ENCODE measurements around the gene OBSL1. TPM values are rescaled to one million over a fixed set of nuclear protein-coding genes. Genes with fewer than 3 reads are reported as not detected.
A peak's percentile ranks its signal among the peaks of the same experiment; 100 is the strongest.

OBSL1 gene
- total RNA-seq, 1 donor from 2014 or later: 87.2 TPM

- H3K9ac ChIP-seq (ENCODE audit: low read depth in 1 of 3, low read length in 3 of 3): no peak overlapping the region
- H3K27ac ChIP-seq (ENCODE audit: low read depth, low read length): no peak overlapping the region
- no peaks in the 10 kb centered on the region for H3K9me3 ChIP-seq (ENCODE audit: control insufficient read depth in 3 of 3, low read length in 3 of 3)
- H3K4me1 ChIP-seq (ENCODE audit: control insufficient read depth in 3 of 3, insufficient read depth in 3 of 3, low read length in 3 of 3): peaks cover 7 to 18% (median 15%) of the 10 kb centered on the region in 3 donors
- H3K36me3 ChIP-seq (ENCODE audit: control insufficient read depth in 3 of 3, insufficient read depth in 3 of 3, low read length in 3 of 3): no peaks in the 10 kb centered on the region
- no peak overlapping the region for H3K4me3 ChIP-seq (ENCODE audit: low read length in 3 of 3)
- H3K27me3 ChIP-seq (ENCODE audit: control insufficient read depth in 3 of 3, insufficient read depth in 3 of 3, low read length in 3 of 3): peaks cover 40 to 54% (median 43%) of the 10 kb centered on the region in 3 donors
These were observed 44.8 kb downstream of the OBSL1 start for GRCh38 chr2:219526320-219527075.

GRCh38 chr2:219525533-219526232 lies 45.7 kb downstream of the OBSL1 start:
- Histone ChIP-seq H3K4me3 (ENCODE audit: low read length in 3 of 3) (no peak overlapping the region), H3K9me3 (ENCODE audit: control insufficient read depth in 3 of 3, low read length in 3 of 3) (no peaks in the 10 kb centered on the region), H3K4me1 (ENCODE audit: control insufficient read depth in 3 of 3, insufficient read depth in 3 of 3, low read length in 3 of 3) (peaks cover 7 to 21% (median 18%) of the 10 kb centered on the region in 3 donors), H3K27ac (ENCODE audit: low read depth, low read length) (no peak overlapping the region), H3K9ac (ENCODE audit: low read depth in 1 of 3, low read length in 3 of 3) (no peak overlapping the region), H3K36me3 (ENCODE audit: control insufficient read depth in 3 of 3, insufficient read depth in 3 of 3, low read length in 3 of 3) (no peaks in the 10 kb centered on the region), H3K27me3 (ENCODE audit: control insufficient read depth in 3 of 3, insufficient read depth in 3 of 3, low read length in 3 of 3) (peaks cover 43 to 58% (median 43%) of the 10 kb centered on the region in 3 donors)

- Histone ChIP-seq H3K4me1 (ENCODE audit: control insufficient read depth in 3 of 3, insufficient read depth in 3 of 3, low read length in 3 of 3) (peaks cover 4 to 15% (median 11%) of the 10 kb centered on the region in 3 donors), H3K36me3 (ENCODE audit: control insufficient read depth in 3 of 3, insufficient read depth in 3 of 3, low read length in 3 of 3) (no peaks in the 10 kb centered on the region), H3K27me3 (ENCODE audit: control insufficient read depth in 3 of 3, insufficient read depth in 3 of 3, low read length in 3 of 3) (peaks cover 43 to 58% (median 44%) of the 10 kb centered on the region in 3 donors), H3K27ac (ENCODE audit: low read depth, low read length) (no peak overlapping the region), H3K9me3 (ENCODE audit: control insufficient read depth in 3 of 3, low read length in 3 of 3) (no peaks in the 10 kb centered on the region), H3K9ac (ENCODE audit: low read depth in 1 of 3, low read length in 3 of 3) (no peak overlapping the region), H3K4me3 (ENCODE audit: low read length in 3 of 3) (no peak overlapping the region)
These were observed 46.5 kb downstream of the OBSL1 start for GRCh38 chr2:219524817-219525216.

GRCh38 chr2:219523031-219523671 lies 48.2 kb downstream of the OBSL1 start:
- no peak overlapping the region for H3K27ac ChIP-seq (ENCODE audit: low read depth, low read length)

GRCh38 chr2:219522111-219523030 lies 49.0 kb downstream of the OBSL1 start:
- no peaks in the 10 kb centered on the region for H3K36me3 ChIP-seq (ENCODE audit: control insufficient read depth in 3 of 3, insufficient read depth in 3 of 3, low read length in 3 of 3)
- no peak overlapping the region for H3K4me3 ChIP-seq (ENCODE audit: low read length in 3 of 3)
- no peak overlapping the region for H3K27ac ChIP-seq (ENCODE audit: low read depth, low read length)
- H3K27me3 ChIP-seq (ENCODE audit: control insufficient read depth in 3 of 3, insufficient read depth in 3 of 3, low read length in 3 of 3): peaks cover 29 to 44% (median 30%) of the 10 kb centered on the region in 3 donors
- H3K4me1 ChIP-seq (ENCODE audit: control insufficient read depth in 3 of 3, insufficient read depth in 3 of 3, low read length in 3 of 3): peaks cover 5 to 15% (median 13%) of the 10 kb centered on the region in 3 donors
- H3K9me3 ChIP-seq (ENCODE audit: control insufficient read depth in 3 of 3, low read length in 3 of 3): no peaks in the 10 kb centered on the region
- no peak overlapping the region for H3K9ac ChIP-seq (ENCODE audit: low read depth in 1 of 3, low read length in 3 of 3)

More at GRCh38 chr2:219523031-219523671, 48.2 kb downstream of the OBSL1 start:
- Histone ChIP-seq H3K4me3 (ENCODE audit: low read length in 3 of 3) (no peak overlapping the region), H3K9me3 (ENCODE audit: control insufficient read depth in 3 of 3, low read length in 3 of 3) (no peaks in the 10 kb centered on the region), H3K27me3 (ENCODE audit: control insufficient read depth in 3 of 3, insufficient read depth in 3 of 3, low read length in 3 of 3) (peaks cover 31 to 49% (median 32%) of the 10 kb centered on the region in 3 donors), H3K36me3 (ENCODE audit: control insufficient read depth in 3 of 3, insufficient read depth in 3 of 3, low read length in 3 of 3) (no peaks in the 10 kb centered on the region), H3K9ac (ENCODE audit: low read depth in 1 of 3, low read length in 3 of 3) (peak overlapping the region in 1 of 3 donors; percentile 45), H3K4me1 (ENCODE audit: control insufficient read depth in 3 of 3, insufficient read depth in 3 of 3, low read length in 3 of 3) (peaks cover 5 to 15% (median 13%) of the 10 kb centered on the region in 3 donors)

- peaks cover 2 to 11% (median 5%) of the 10 kb centered on the region in 3 donors for H3K4me1 ChIP-seq (ENCODE audit: control insufficient read depth in 3 of 3, insufficient read depth in 3 of 3, low read length in 3 of 3)
- H3K27me3 ChIP-seq (ENCODE audit: control insufficient read depth in 3 of 3, insufficient read depth in 3 of 3, low read length in 3 of 3): peaks cover 30 to 49% (median 32%) of the 10 kb centered on the region in 3 donors
- H3K9me3 ChIP-seq (ENCODE audit: control insufficient read depth in 3 of 3, low read length in 3 of 3): no peaks in the 10 kb centered on the region
- no peak overlapping the region for H3K27ac ChIP-seq (ENCODE audit: low read depth, low read length)
- H3K36me3 ChIP-seq (ENCODE audit: control insufficient read depth in 3 of 3, insufficient read depth in 3 of 3, low read length in 3 of 3): no peaks in the 10 kb centered on the region
- no peak overlapping the region for H3K4me3 ChIP-seq (ENCODE audit: low read length in 3 of 3)
- H3K9ac ChIP-seq (ENCODE audit: low read depth in 1 of 3, low read length in 3 of 3): peak overlapping the region in 1 of 3 donors; percentile 33
These were observed 50.1 kb downstream of the OBSL1 start for GRCh38 chr2:219521066-219521880.

GRCh38 chr2:219520079-219520478 lies 51.3 kb downstream of the OBSL1 start:
- Histone ChIP-seq H3K36me3 (ENCODE audit: control insufficient read depth in 3 of 3, insufficient read depth in 3 of 3, low read length in 3 of 3) (no peaks in the 10 kb centered on the region), H3K9me3 (ENCODE audit: control insufficient read depth in 3 of 3, low read length in 3 of 3) (no peaks in the 10 kb centered on the region), H3K27ac (ENCODE audit: low read depth, low read length) (no peak overlapping the region), H3K4me1 (ENCODE audit: control insufficient read depth in 3 of 3, insufficient read depth in 3 of 3, low read length in 3 of 3) (peaks cover 2 to 11% (median 5%) of the 10 kb centered on the region in 3 donors), H3K27me3 (ENCODE audit: control insufficient read depth in 3 of 3, insufficient read depth in 3 of 3, low read length in 3 of 3) (peaks cover 32 to 54% (median 37%) of the 10 kb centered on the region in 3 donors), H3K9ac (ENCODE audit: low read depth in 1 of 3, low read length in 3 of 3) (no peak overlapping the region), H3K4me3 (ENCODE audit: low read length in 3 of 3) (no peak overlapping the region)

- Histone ChIP-seq H3K9me3 (ENCODE audit: control insufficient read depth in 3 of 3, low read length in 3 of 3) (no peaks in the 10 kb centered on the region), H3K9ac (ENCODE audit: low read depth in 1 of 3, low read length in 3 of 3) (no peak overlapping the region), H3K36me3 (ENCODE audit: control insufficient read depth in 3 of 3, insufficient read depth in 3 of 3, low read length in 3 of 3) (no peaks in the 10 kb centered on the region), H3K27ac (ENCODE audit: low read depth, low read length) (no peak overlapping the region), H3K27me3 (ENCODE audit: control insufficient read depth in 3 of 3, insufficient read depth in 3 of 3, low read length in 3 of 3) (peaks cover 34 to 54% (median 38%) of the 10 kb centered on the region in 3 donors), H3K4me3 (ENCODE audit: low read length in 3 of 3) (no peak overlapping the region), H3K4me1 (ENCODE audit: control insufficient read depth in 3 of 3, insufficient read depth in 3 of 3, low read length in 3 of 3) (peaks cover 3 to 13% (median 5%) of the 10 kb centered on the region in 3 donors)
These were observed 51.8 kb downstream of the OBSL1 start for GRCh38 chr2:219519526-219519916.
